Ovary (tissue), 9 donors: ENCODE measurements around the gene CCDC174. TPM values are rescaled to one million over a fixed set of nuclear protein-coding genes. Genes with fewer than 3 reads are reported as not detected.

Experiments used
- DNase-seq, 5 donors: peaks; one replicate each; pipeline ENCODE4 v3.0.0-alpha.2; 2019 to 2020
- H3K27ac ChIP-seq, 2 donors: fragments of 200-600 bp; one replicate each; pipeline versions ENCODE4 v1.5.1 to v1.8.0; 2019 to 2022
- H3K27me3 ChIP-seq: fragments of 200-600 bp; one replicate; pipeline ENCODE4 v1.8.0; 2022
- H3K36me3 ChIP-seq: fragments of 200-600 bp; sonication (generic); one replicate; pipeline ENCODE4 v1.5.1; 2019
- H3K4me1 ChIP-seq: one replicate; pipeline ENCODE4 v1.8.1; 2013; ENCODE audit warnings: mild to moderate bottlenecking, moderate library complexity; ENCODE audit not compliant: insufficient read depth
- H3K4me3 ChIP-seq: fragments of 200-600 bp; sonication (generic); one replicate; pipeline ENCODE4 v1.5.1; 2017
- H3K9me3 ChIP-seq, 2 donors: fragments of 200-600 bp in 1 of 2; sonication (generic) in 1 of 2; one replicate each; pipeline versions ENCODE4 v1.5.1 to v1.8.1; 2013 to 2019; ENCODE audit warnings: mild to moderate bottlenecking in 1 of 2, moderate library complexity in 1 of 2
- CTCF ChIP-seq, 3 donors: fragments of 450-650 bp in 2 of 3; fragments of 200-600 bp in 1 of 3; IDR thresholded peaks; one replicate each; pipeline versions ENCODE4 v1.5.1 to v1.8.0; 2016 to 2022; ENCODE audit warnings: antibody characterized with exemption in 3 of 3, mild to moderate bottlenecking in 1 of 3
- EP300 ChIP-seq: sonication (generic); formaldehyde crosslinking; IDR thresholded peaks from one replicate; pipeline ENCODE4 v1.6.1; 2017; ENCODE audit warnings: antibody characterized with exemption
- POLR2A ChIP-seq: fragments of 450-650 bp; IDR thresholded peaks from one replicate; pipeline ENCODE4 v1.6.1; 2017; ENCODE audit warnings: antibody characterized with exemption, mild to moderate bottlenecking, moderate library complexity
- WGBS, 3 donors: extraction: QIAGEN DNeasy Blood & Tissue Kit in 1 of 3; methylation state at CpG; one replicate each; pipeline versions ENCODE4 v1.1.5 to v1.1.7; 2013 to 2017; 5-methylcytosine and 5-hydroxymethylcytosine counted together
- intact Hi-C, 4 donors: fragments of 100-400 bp; cut with DNase I; formaldehyde crosslinking; loops; one replicate each; pipeline versions ENCODE4 v1.11.0 to v1.15.1; 2022 to 2023
- polyA plus RNA-seq, 2 donors: library from polyadenylated mRNA; stranded (reverse); fragments of 200-250 nt in 1 of 2; fragments of 350-450 nt in 1 of 2; fragmentation: Illumina TruSeq in 1 of 2; extraction: RNeasy Lipid Tissue Mini Kit (QIAGEN cat#74804) in 1 of 2; gene quantifications; one replicate each; pipeline ENCODE4 v1.2.3, GENCODE V29; 2013 to 2014
- total RNA-seq, 7 donors: library from RNA; depleted of rRNA in 2 of 7; stranded (reverse); fragments of >200 nt in 2 of 7; fragmentation: NEBNext Ultra II Directional in 3 of 7; extraction: Animal tissue kit (Norgen Biotek cat#: 25700) in 3 of 7; gene quantifications; one replicate each; pipeline versions ENCODE4 v1.1.0 to v1.2.4, GENCODE V29; 2016 to 2023
- donor health status: DM: no; HTN: no; CAD: no; lungs with moderate emphysema.
- donor health status: DM: no; HTN: no; CAD: no.
- donor health status: Bipolar disorder and iron deficiency.
- donor health status: DM: yes; HTN: yes; CAD: no.
- donor health status: DM: no; HTN: no; CAD: no.
- donor health status: DM: yes; HTN: yes; CAD: no.

The CCDC174 gene
- total and polyA plus RNA-seq, 9 donors, result 18.8 to 35.5 (median 25.2) TPM

- DNase-seq, result no peak
- no peak overlapping the region for H3K4me3 ChIP-seq
- intact Hi-C loops, result no loop called here
These were observed 41.6 kb upstream of the CCDC174 start for GRCh38 chr3:14609941-14610340.

GRCh38 chr3:14614189-14614588 lies 37.4 kb upstream of the CCDC174 start:
- WGBS, 3 donors, result 67 to 76% (median 68%) methylated on average over 1 of the region's 1 CpG
- Histone ChIP-seq H3K4me3 (no peak overlapping the region), H3K27me3 (no peaks in the 10 kb centered on the region), H3K27ac (no peak overlapping the region), H3K36me3 (no peaks in the 10 kb centered on the region), H3K4me1 (no peaks in the 10 kb centered on the region), H3K9me3 (no peaks in the 10 kb centered on the region)
- intact Hi-C loops, result no loop called here
- no peak for TF ChIP-seq CTCF (IDR thresholded peaks at IDR 0.05)
- TF ChIP-seq EP300, result no peak
- no peak for TF ChIP-seq POLR2A
- DNase-seq, result no peak

More at GRCh38 chr3:14609941-14610340, 41.6 kb upstream of the CCDC174 start:
- Histone ChIP-seq H3K9me3 (no peaks in the 10 kb centered on the region), H3K27me3 (no peaks in the 10 kb centered on the region), H3K27ac (no peak overlapping the region), H3K4me1 (no peaks in the 10 kb centered on the region), H3K36me3 (no peaks in the 10 kb centered on the region)
- TF ChIP-seq CTCF (IDR thresholded peaks at IDR 0.05), result no peak
- no peak for TF ChIP-seq POLR2A
- TF ChIP-seq EP300, result no peak

- TF ChIP-seq CTCF (IDR thresholded peaks at IDR 0.05) (no peak), EP300 (no peak), POLR2A (no peak)
- no peak for DNase-seq
- H3K9me3 ChIP-seq, result no peaks in the 10 kb centered on the region
- H3K27me3 ChIP-seq, result no peaks in the 10 kb centered on the region
- no peaks in the 10 kb centered on the region for H3K36me3 ChIP-seq
- H3K4me3 ChIP-seq, result no peak overlapping the region
- no peaks in the 10 kb centered on the region for H3K4me1 ChIP-seq
- no peak overlapping the region for H3K27ac ChIP-seq
- intact Hi-C loops, result no loop called here
These were observed 36.7 kb upstream of the CCDC174 start for GRCh38 chr3:14614862-14615261.

- no peaks in the 10 kb centered on the region for H3K36me3 ChIP-seq
- H3K4me1 ChIP-seq, result peaks cover under 1% of the 10 kb centered on the region
- intact Hi-C loops, result no loop called here
- WGBS, 3 donors, result 55 to 66% (median 64%) methylated on average over 10 of the region's 10 CpGs
- H3K27ac ChIP-seq, result no peak overlapping the region
- no peaks in the 10 kb centered on the region for H3K9me3 ChIP-seq
- TF ChIP-seq EP300, result no peak
- no peaks in the 10 kb centered on the region for H3K27me3 ChIP-seq
- no peak overlapping the region for H3K4me3 ChIP-seq
- no peak for DNase-seq
These were observed 34.7 kb upstream of the CCDC174 start for GRCh38 chr3:14616606-14617507.

GRCh38 chr3:14617508-14618023 lies 34.0 kb upstream of the CCDC174 start:
- TF ChIP-seq POLR2A (no peak), CTCF (IDR thresholded peaks at IDR 0.05) (no peak), EP300 (no peak)
- Histone ChIP-seq H3K27me3 (no peaks in the 10 kb centered on the region), H3K27ac (no peak overlapping the region), H3K4me1 (peaks cover 3% of the 10 kb centered on the region), H3K36me3 (no peaks in the 10 kb centered on the region), H3K9me3 (no peaks in the 10 kb centered on the region), H3K4me3 (no peak overlapping the region)
- intact Hi-C loops, result no loop called here
- DNase-seq, result no peak
- 78 to 87% (median 83%) methylated on average over 6 of the region's 6 CpGs for WGBS, 3 donors
